Stimulated activated CD8-positive, alpha-beta memory T cell treated with anti-CD3 and anti-CD28 coated beads, Interleukin-2, amount 100 ng/mL, for 1 hour (primary cell): ENCODE results near the gene ZNF514.
"Not testable (repeated sequence)": the region's sequence is repeated elsewhere in the genome, so short reads cannot be mapped to it uniquely, and the experiment has no call there.

Experiments used
- DNase-seq, 2 donors: peaks; one replicate each; pipeline ENCODE4 v3.0.0-alpha.2; 2020; ENCODE audit warnings: low read depth in 2 of 2

The ZNF514 gene

DNA sequence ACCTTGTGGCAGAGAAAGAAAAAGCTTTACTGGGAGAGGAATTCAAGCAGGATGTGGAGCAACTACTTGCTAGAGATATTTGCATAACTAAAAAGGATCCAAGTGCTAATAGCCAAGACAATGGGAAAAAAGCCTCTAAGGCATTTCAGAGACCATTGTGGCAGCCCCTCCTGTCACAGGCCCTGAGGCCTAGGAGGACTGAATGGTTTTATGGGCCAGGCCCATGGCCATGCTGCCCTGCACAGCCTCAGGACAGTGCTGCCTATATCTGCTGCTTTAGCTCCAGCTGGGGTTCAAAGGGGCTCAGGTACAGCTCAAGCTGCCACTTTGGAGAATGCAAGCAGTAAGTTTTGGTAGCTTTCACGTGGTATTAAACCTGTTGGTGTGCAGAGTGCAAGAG, 20.9 kb downstream of the ZNF514 start:
- DNase-seq = no peak

DNA sequence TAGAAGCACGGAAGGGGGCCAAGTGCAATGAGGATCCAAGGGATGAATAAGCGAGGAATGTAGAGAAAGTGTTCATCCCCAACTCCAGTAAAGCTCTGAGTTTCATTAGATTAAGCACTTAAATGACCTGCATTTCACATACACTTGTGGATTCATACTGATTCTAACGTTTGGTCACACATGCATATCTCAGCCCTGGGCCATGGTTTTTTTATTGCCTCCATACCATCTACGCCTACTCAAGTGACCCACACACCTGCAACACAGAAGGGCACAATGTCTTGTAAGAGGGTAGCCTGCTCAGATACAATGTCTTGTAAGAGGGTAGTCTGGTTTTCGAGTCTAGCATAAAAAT, 37.5 kb downstream of the ZNF514 start:
- DNase-seq = no peak

DNA sequence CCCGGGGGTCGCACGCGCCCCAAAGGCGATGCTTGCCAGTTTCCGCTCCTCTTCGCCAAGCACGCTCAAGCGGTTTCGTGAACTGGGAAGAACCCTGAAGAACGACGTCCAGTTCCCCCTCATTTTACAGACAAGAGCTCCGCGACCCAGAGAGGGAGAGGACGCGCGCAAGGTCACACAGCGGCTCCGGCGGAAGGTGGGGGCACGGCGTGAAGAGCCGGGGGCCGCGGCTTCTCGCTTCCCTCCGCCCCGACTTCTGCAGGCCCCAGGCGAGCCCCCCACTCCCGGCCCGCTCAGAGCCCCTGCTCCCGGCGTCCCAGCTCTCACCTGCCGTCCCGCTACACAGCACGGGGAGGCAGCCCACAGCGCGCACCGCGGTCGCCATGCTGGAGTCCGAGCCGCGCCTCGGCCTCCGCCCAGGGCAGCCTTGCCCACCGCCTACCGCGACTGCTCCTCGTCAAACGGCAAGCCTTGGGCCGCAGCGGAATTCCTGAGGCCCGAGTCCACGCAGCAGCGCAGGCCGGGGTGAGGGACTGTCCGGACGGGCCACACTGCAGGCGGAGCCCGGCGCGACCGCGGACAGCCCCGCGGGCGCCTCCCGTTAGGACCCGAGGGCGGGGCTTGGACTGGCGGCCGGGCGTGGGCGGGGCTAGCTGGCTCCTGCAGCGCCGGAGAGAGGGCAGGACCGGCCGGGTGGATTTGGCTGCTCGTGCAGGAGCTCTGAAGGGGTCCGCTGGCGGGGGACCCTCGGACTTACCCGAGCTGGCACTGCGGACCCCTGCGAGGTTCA, 38.0 kb downstream of the ZNF514 start, which contains the start of gene MRPS5:
TSS of gene MRPS5 (minus strand) at position 402 of the 790 bp plus-strand sequence. CDS start at position 385, 17 bp downstream.
- DNase-seq = peak; percentile 75

DNA sequence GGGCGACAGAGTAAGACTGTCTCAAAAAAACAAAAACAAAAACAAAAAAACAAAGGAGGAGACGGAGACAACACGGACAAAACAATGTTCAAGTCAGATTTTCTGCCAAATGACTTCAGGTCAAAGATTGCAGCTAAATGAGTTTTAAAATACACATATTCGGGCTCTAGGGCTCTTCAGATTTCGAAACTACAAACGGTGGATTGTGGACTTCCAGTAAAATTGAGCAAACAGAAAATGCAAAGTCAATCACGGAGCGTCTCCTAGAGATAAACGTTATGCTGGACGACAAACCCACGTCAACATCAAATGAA, 38.6 kb downstream of the ZNF514 start:
- DNase-seq = no peak

DNA sequence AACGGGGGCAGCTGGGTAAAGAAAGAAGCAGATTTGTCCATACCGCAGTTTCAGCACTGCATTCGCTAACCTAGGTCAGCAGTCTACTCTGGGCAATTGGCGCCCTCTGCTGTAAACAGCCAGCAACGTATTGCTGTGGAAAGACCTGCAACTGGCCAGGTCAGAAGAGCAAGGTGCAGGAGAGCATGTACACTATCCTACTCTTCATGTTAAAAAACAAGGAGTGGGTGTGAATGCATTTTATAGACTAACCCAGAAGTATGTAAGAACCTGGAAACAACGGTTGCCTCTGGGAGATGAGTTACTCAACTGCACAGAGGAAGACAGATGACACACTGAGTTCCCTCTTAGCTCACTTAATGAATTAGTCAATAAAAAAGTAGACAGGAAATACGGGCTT, 44.2 kb downstream of the ZNF514 start:
- peak; percentile 39 to 55 for DNase-seq

DNA sequence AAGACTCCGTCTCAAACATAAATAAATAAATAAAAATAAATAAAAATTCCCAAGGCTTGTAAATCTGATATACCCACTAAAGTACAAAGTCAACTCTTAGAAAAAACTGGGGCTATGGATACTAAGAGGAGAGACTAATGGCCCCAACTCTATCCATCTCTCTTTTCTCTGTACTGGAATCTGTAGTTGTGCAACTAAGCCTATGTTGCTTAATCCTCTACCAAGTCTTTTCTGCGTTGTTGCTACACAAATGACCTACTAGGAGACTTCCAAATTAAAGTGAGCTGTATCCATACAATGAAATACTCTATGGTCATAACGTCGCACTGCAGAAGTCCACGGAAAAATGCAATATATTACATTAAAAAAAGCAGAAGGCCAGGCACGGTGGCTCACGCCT, 46.2 kb downstream of the ZNF514 start:
- DNase-seq = no peak

DNA sequence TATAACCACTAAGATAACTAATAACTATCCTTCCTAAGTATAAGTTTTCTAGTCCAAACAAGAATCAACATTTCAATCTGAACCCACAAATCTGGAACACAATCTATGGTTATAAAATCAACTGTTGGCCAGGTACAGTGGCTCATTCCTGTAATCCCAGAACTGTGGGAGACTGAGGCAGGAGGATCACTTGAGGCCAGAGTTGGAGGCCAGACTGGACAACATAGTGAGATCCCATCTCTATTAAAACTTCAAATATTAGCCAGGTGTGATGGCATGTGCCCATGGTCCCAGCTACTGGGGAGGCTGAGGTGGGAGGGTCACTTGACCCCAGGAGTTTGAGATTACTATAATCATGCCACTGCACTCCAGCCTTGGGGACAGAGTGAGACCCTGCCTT, 49.3 kb downstream of the ZNF514 start:
- DNase-seq = no peak

DNA sequence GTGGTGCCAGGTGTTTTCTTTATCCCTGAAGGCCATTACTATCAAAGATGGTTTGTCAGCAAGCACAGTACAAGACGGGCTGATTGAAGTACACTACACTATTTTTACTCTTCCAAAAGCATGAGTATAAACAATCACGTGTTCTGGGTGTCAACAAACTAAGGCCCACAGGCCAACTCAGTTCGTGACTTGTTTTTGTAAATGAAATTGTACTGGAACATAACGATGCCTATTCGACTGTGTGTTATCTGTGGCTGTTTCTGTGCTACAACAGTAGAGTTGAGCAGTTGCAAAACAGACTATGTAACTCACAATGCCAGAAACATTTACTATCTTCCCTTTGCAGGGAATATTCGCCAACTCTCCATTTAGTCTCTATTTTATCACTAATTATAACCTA, 50.4 kb downstream of the ZNF514 start:
- DNase-seq = no peak

DNA sequence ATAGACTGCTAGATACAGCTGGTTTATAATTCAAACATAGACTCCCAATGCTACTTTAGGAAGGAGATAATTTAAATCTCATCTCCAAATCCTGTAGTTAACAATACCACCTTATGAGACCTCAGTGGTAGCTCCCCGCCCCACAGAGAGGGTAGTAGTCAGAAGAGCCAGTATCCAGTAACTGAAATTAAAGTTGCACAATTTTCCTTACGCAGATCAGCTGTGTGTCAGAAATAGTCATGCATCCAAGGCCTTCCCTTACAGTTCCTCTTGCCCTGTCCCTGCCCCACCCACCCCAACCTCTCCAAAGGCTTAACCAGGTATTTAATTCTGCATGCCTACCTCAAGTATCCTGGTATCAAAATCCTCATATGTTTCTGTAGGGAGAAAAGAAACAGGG, 53.6 kb downstream of the ZNF514 start:
- no peak for DNase-seq

DNA sequence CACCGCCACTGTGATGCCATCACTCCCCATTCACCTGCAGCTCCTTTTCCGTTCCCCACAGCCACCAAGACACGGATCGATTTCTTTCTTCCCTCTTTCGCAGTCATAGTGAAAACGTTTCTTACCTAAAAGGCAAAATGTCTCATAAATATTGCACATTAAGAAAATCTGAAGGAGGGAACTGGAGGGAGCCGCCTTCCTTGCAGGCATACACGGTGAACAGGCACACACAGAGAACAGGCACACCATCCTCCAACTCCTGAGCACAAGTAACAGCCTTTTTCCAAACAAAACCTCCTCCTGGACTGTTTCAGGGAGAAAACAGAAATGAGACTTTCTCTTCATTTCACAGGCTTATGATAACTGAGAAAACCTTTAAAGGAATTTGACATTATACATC, 55.0 kb downstream of the ZNF514 start:
- DNase-seq = no peak

DNA sequence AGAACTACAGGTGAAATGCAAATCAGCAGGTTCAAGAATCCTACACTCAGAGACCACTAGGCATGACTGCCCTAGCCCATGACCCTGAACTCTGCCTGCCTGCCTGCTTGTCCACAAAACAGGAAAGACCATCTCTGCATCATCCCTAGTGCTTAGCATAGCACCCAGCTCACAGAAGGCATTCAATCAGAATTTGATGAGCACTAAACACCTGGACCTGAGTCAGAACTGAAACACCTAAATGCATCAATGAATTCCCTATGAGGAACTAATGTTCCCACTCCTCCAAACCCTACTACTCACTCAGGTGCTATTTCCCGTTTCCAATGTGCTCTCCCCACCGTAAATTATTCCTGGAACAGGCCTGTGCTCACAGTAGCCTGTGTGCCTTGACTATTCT, 59.7 kb downstream of the ZNF514 start:
- DNase-seq = no peak

DNA sequence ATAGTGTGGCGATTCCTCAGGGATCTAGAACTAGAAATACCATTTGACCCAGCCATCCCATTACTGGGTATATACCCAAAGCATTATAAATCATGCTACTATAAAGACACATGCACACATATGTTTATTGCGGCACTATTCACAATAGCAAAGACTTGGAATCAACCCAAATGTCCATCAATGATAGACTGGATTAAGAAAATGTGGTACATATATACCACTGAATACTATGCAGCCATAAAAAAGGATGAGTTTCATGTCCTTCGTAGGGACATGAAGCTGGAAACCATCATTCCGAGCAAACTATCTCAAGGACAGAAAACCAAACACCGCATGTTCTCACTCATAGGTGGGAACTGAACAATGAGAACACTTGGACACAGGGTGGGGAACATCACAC, 61.4 kb downstream of the ZNF514 start:
- DNase-seq = not testable (repeated sequence)
